HG03060 (cell line): ENCODE data around the gene ERMN.
"Not testable (repeated sequence)": the region's sequence is repeated elsewhere in the genome, so short reads cannot be mapped to it uniquely, and the experiment has no call there.

Source experiments
- ATAC-seq: cut with Tn5 transposase; IDR thresholded peaks from one replicate; pipeline ENCODE4 v1.9.1; 2021; ENCODE audit warnings: low read depth, moderate number of reproducible peaks; ENCODE audit not compliant: unreplicated experiment

Gene ERMN, protein sequence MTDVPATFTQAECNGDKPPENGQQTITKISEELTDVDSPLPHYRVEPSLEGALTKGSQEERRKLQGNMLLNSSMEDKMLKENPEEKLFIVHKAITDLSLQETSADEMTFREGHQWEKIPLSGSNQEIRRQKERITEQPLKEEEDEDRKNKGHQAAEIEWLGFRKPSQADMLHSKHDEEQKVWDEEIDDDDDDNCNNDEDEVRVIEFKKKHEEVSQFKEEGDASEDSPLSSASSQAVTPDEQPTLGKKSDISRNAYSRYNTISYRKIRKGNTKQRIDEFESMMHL

DNA sequence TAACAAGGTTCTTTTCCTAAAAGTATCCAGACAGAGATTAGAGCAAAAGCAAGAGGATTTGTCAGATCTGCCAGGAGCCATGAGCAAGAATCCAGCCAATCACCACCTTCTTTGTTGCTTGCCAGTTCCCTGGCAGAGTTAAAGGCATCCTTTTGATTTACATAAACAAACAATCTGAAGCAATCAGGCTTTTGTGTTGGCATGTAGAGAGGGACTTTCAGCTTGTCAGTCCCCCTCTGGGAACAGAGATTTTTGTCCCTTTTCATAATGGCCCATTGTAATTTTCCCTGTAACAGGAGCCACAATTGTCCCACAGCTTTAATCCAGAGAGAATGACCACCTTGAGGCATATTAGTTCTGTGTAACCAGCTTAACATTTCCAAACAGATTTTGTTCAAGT, at the start of gene ERMN:
Gene ERMN (minus strand): TSS at position 39 of the 400 bp plus-strand sequence. CDS start 182 bp downstream, outside the sequence.
- ATAC-seq: no peak

GRCh38 chr2:157375384-157375783, 49.8 kb upstream of the ERMN start:
- ATAC-seq: no peak

DNA sequence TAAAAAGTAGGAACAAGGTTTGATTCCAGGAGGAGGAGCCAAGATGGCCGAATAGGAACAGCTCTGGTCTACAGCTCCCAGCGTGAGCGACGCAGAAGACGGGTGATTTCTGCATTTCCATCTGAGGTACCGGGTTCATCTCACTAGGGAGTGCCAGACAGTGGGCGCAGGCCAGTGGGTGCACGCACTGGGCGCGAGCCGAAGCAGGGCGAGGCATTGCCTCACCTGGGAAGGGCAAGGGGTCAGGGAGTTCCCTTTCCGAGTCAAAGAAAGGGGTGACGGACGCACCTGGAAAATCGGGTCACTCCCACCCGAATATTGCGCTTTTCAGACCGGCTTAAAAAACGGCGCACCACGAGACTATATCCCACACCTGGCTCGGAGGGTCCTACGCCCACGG, 42.9 kb upstream of the ERMN start:
- ATAC-seq: not testable (repeated sequence)

DNA sequence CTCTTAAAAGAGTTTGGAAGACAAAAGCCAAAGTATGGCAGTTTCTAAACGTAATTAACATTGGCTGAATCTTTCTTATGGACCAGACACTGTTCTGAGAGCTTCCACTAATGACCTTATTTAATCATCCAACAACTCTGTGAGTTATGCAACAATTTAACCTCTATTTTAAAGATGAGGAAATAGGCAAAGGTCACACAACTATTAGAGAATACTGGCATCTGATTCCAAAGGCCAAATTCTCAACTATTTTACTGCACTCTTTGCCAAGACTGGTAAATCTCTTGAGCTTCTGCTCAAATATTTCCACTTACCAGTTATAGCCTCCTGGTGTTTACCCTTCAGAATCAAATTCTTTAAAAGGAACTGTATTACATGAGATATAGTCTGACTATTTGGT, 42.1 kb upstream of the ERMN start:
- ATAC-seq: no peak

DNA sequence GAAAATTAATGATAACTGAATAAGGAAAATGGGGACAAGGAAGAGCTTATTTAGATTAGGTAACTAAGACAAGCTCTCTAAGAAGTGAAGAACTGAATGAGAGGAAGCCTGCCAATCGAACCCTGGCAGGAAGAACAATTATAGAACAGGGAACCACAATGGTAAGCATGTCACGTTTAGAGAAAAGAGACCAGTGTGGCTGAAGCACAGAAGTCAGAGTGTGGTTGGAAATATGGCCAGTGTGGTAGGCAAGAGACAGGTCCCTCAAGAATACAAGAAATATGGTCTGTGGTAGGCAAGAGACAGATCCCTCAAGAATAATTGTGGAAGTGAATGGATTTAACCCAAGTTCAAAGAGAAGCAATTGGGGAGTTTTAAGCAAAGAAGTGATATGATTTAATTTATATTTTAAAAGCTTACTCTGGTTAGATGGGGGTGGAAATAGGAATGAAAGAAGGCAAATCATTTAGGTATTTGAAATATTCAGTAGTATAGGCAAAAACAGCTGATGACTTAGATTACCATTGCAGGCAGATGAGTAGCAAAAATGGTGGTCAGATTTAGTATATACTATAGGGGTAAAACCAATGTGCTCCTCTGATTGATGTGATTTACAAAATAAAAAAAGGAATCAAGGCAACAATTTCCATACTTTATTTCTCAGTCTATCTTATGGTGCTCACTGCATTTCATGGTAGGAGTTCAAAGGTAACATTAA, 38.8 kb upstream of the ERMN start:
- ATAC-seq: peak; percentile 83

DNA sequence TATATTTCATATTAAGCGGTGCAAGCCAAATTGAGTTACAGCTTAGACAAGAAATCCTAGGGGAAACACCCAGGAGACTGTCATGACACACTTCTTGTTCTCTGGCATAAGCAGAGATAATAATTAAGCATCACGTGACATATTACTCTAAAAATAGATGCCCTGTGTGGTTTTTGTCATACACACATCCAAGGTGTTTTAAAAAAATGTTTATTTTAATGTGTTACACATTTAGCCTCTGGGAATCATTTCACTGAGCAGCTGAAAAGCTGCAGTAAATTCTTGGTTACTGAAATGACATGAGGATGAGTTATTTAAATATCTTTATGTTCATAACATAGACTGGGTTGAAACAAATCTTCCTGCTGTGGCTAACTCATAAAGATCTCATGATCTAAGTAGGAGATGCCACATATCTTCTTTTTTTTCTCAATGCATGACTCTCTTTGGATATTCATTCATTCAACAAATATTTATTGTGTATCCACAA, 38.0 kb upstream of the ERMN start:
- peak; percentile 47 for ATAC-seq

GRCh38 chr2:157362627-157363026, 37.0 kb upstream of the ERMN start:
- ATAC-seq: no peak

- no peak for ATAC-seq
These were observed 35.9 kb upstream of the ERMN start for GRCh38 chr2:157361526-157361925.

- ATAC-seq: no peak
These were observed 34.0 kb upstream of the ERMN start for GRCh38 chr2:157359628-157360027.

DNA sequence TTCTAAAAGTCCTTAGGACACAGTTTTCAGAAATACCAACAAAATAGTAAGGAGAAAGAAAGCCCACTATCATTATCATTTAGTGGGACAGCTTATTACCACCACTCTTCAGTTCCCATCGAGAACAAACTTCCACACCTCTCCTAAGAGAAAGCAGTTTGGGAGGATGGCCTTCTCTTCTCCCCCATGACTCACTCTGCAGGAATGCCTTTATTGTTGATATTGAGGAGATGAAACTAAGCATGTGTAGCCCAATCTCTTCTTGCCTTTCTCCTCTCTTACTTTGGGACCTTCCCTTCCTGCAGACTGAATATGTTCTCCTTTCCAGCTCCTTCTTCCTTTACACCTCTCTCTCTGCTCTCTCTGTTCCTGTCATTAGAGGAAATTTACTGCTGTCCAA, 30.0 kb upstream of the ERMN start:
- ATAC-seq: no peak

- ATAC-seq: no peak
These were observed 24.4 kb upstream of the ERMN start for GRCh38 chr2:157349949-157350515.

- ATAC-seq: no peak
These were observed 22.8 kb upstream of the ERMN start for GRCh38 chr2:157348291-157348921.

DNA sequence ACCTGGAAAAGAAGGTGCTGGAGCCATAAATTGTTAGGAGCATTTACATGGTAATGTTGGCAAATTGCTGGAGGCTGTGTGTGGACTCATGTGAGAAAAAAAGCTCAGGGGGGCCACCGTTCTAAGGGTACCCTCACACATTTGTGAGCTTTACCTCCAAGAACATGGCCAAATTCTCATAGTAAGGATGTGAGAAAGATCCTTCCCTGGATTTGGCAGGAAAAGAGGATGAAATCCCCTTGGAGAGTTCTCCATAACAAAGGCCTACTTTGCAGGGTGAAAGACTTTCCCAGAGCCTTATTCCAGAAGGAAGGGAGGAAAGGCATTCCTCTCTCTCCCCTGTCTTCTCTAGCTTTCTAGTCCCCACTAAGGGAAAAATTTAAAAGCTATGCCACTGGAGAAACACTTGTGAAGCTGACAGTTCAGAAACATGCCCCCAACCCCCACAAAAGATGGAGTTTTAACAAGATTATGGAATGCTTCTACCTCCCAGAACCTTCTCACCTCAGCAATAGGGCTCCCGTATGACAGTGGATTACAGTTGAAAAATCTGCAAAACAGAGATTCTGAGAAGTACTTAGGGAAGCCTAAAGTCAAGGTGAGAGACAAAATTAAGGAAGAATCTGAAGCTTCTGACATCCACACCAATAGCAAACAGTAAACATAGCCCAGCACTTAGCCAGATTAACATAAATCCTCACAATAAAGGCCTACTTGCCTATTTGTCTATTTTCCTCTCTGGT, 20.2 kb upstream of the ERMN start:
- no peak for ATAC-seq

GRCh38 chr2:157341381-157341780, 15.8 kb upstream of the ERMN start:
- ATAC-seq: not testable (repeated sequence)

DNA sequence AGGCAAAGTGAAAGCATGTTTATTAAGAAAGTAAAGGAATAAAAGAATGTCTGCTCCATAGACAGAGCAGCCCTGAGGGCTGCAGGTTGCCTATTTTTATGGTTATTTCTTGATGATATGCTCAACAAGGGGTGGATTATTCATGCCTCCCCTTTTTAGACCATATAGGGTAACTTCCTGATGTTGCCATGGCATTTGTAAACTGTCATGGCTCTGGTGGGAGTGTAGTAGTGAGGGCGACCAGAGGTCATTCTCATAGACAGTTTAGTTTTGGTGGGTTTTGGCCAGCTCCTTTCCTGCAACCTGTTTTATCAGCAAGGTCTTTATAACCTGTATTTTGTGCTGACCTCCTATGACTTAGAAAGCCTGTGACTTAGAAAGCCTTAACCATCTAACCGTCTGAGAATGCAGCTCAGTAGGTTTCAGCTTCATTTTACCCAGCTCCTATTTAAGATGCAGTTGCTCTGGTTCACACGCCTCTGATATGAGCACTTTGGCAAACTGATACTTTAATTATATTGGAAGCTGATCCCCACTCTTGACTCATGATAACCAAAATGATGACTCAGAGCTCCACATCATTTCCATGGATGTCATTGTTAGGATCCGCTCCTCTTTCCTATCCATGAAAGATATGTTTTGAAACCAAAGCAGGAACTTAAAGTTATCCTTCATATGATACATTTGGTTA, 14.5 kb upstream of the ERMN start:
- ATAC-seq: no peak

DNA sequence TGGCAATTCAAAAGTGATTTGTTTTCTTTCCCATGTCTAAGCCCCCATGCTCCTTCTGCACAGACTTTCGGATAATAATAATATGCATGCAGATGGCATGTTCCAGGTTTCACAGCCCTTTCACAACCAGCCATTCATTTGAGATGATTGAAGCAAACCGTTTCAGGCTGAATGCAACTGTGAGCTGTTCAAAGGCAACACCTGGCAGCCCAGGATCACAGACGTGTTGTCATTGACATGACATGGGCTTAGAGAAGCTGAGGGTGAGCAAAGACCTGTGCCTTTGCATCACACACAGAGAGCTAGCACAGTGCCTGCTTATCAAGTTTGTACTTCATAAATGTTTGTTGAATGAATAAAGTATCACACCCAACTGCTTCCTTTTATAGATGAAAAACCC, 12.4 kb upstream of the ERMN start:
- no peak for ATAC-seq

- ATAC-seq: no peak
These were observed 10.8 kb upstream of the ERMN start for GRCh38 chr2:157336137-157337010.

DNA sequence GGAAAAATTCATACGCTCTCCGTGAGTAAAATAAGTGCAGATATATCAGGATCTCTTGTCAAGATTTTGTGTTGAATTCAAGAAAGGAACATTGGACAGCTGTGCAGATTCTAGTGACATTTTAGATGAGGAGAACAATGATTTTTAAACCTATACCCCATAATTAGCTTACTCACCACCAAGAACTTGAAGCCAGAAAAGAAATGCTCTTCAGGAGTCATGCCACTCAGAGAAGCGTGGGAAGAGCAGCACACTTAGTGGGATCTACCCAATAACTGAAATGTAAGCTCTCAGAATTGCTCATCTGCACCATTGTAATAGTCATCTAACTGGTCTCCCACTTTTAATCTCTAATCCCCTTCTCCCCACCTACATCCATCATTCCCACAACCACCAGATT, 9.2 kb upstream of the ERMN start:
- no peak for ATAC-seq

GRCh38 chr2:157334335-157334734, 8.7 kb upstream of the ERMN start:
- no peak for ATAC-seq
